ENCODE measurements around the gene PFDN1.

The PFDN1 gene

GRCh38 chr5:140321796-140322195 is 18.9 kb upstream of the PFDN1 start:
- Histone ChIP-seq H3K79me2 (ENCODE audit: control insufficient read depth, insufficient read depth, low read length) (no peaks in the 10 kb centered on the region), H3K4ac (ENCODE audit: low read depth, low read length) (no peak overlapping the region), H2BK15ac (replicated peaks; ENCODE audit: low read depth) (no peak overlapping the region), H2BK120ac (ENCODE audit: low read depth, low read length) (no peak overlapping the region), H2BK5ac (ENCODE audit: low read length) (no peak overlapping the region), H3K27me3 (ENCODE audit: insufficient read depth, low read length, poor library complexity) (no peaks in the 10 kb centered on the region), H3K4me3 (ENCODE audit: low read length) (no peak overlapping the region), H3K27ac (ENCODE audit: low read depth, low read length) (no peak overlapping the region), H3K4me2 (ENCODE audit: low read length) (no peak overlapping the region), H3K9ac (ENCODE audit: low read length) (no peak overlapping the region), H3K36me3 (ENCODE audit: control insufficient read depth, insufficient read depth, low read length) (no peaks in the 10 kb centered on the region), H3K18ac (ENCODE audit: low read length) (no peak overlapping the region), H3K79me1 (ENCODE audit: low read length) (no peaks in the 10 kb centered on the region), H3K23ac (ENCODE audit: low read length) (no peak overlapping the region), H4K5ac (ENCODE audit: low read length) (no peak overlapping the region), H4K8ac (ENCODE audit: low read depth, low read length) (no peak overlapping the region), H2AK5ac (ENCODE audit: low read length) (peak overlapping the region; percentile 18), H3K56ac (ENCODE audit: low read length) (no peak overlapping the region), H3K4me1 (ENCODE audit: control insufficient read depth, low read depth, low read length) (peaks cover 12% of the 10 kb centered on the region)
- WGBS (ENCODE audit: extremely low coverage, insufficient coverage, low lambda C conversion rate) = no CpG with 5 or more reads among the region's 2 CpGs
- DNase-seq = no peak

- H4K5ac ChIP-seq (ENCODE audit: low read length) = no peak overlapping the region
- H4K8ac ChIP-seq (ENCODE audit: low read depth, low read length) = no peak overlapping the region
- H3K4ac ChIP-seq (ENCODE audit: low read depth, low read length) = no peak overlapping the region
- H3K23ac ChIP-seq (ENCODE audit: low read length) = no peak overlapping the region
- H3K27me3 ChIP-seq (ENCODE audit: insufficient read depth, low read length, poor library complexity) = no peaks in the 10 kb centered on the region
- no peaks in the 10 kb centered on the region for H3K79me1 ChIP-seq (ENCODE audit: low read length)
- no peak overlapping the region for H2BK120ac ChIP-seq (ENCODE audit: low read depth, low read length)
- no peak overlapping the region for H3K4me3 ChIP-seq (ENCODE audit: low read length)
- H2BK15ac ChIP-seq (replicated peaks; ENCODE audit: low read depth) = no peak overlapping the region
- H3K4me1 ChIP-seq (ENCODE audit: control insufficient read depth, low read depth, low read length) = peaks cover 12% of the 10 kb centered on the region
- H2AK5ac ChIP-seq (ENCODE audit: low read length) = no peak overlapping the region
- no peaks in the 10 kb centered on the region for H3K36me3 ChIP-seq (ENCODE audit: control insufficient read depth, insufficient read depth, low read length)
- H3K79me2 ChIP-seq (ENCODE audit: control insufficient read depth, insufficient read depth, low read length) = no peaks in the 10 kb centered on the region
- no CpG with 5 or more reads among the region's 1 CpG for WGBS (ENCODE audit: extremely low coverage, insufficient coverage, low lambda C conversion rate)
- H2BK5ac ChIP-seq (ENCODE audit: low read length) = no peak overlapping the region
- H3K4me2 ChIP-seq (ENCODE audit: low read length) = no peak overlapping the region
- DNase-seq = no peak
- no peak overlapping the region for H3K18ac ChIP-seq (ENCODE audit: low read length)
- H3K27ac ChIP-seq (ENCODE audit: low read depth, low read length) = no peak overlapping the region
- H3K56ac ChIP-seq (ENCODE audit: low read length) = no peak overlapping the region
- H3K9ac ChIP-seq (ENCODE audit: low read length) = no peak overlapping the region
Observed at GRCh38 chr5:140319833-140320232, 16.9 kb upstream of the PFDN1 start.

- H3K4me1 ChIP-seq (ENCODE audit: control insufficient read depth, low read depth, low read length) = peaks cover 10% of the 10 kb centered on the region
- no peak overlapping the region for H3K4ac ChIP-seq (ENCODE audit: low read depth, low read length)
- no peak overlapping the region for H3K23ac ChIP-seq (ENCODE audit: low read length)
- no peak for DNase-seq
- H3K36me3 ChIP-seq (ENCODE audit: control insufficient read depth, insufficient read depth, low read length) = no peaks in the 10 kb centered on the region
- no peaks in the 10 kb centered on the region for H3K79me1 ChIP-seq (ENCODE audit: low read length)
- no peak overlapping the region for H2BK120ac ChIP-seq (ENCODE audit: low read depth, low read length)
- no peak overlapping the region for H3K4me3 ChIP-seq (ENCODE audit: low read length)
- no peak overlapping the region for H2BK15ac ChIP-seq (replicated peaks; ENCODE audit: low read depth)
- no peak overlapping the region for H3K9ac ChIP-seq (ENCODE audit: low read length)
- no peak overlapping the region for H3K18ac ChIP-seq (ENCODE audit: low read length)
- H4K8ac ChIP-seq (ENCODE audit: low read depth, low read length) = no peak overlapping the region
- no peak overlapping the region for H3K4me2 ChIP-seq (ENCODE audit: low read length)
- H3K79me2 ChIP-seq (ENCODE audit: control insufficient read depth, insufficient read depth, low read length) = no peaks in the 10 kb centered on the region
- no peak overlapping the region for H2AK5ac ChIP-seq (ENCODE audit: low read length)
- H2BK5ac ChIP-seq (ENCODE audit: low read length) = no peak overlapping the region
- no peak overlapping the region for H4K5ac ChIP-seq (ENCODE audit: low read length)
- no peaks in the 10 kb centered on the region for H3K27me3 ChIP-seq (ENCODE audit: insufficient read depth, low read length, poor library complexity)
- H3K27ac ChIP-seq (ENCODE audit: low read depth, low read length) = no peak overlapping the region
- H3K56ac ChIP-seq (ENCODE audit: low read length) = peak overlapping the region; percentile 15
- no CpG with 5 or more reads among the region's 4 CpGs for WGBS (ENCODE audit: extremely low coverage, insufficient coverage, low lambda C conversion rate)
Observed at GRCh38 chr5:140318792-140319191, 15.9 kb upstream of the PFDN1 start.

- peaks cover 2% of the 10 kb centered on the region for H3K4me1 ChIP-seq (ENCODE audit: control insufficient read depth, low read depth, low read length)
- no peak overlapping the region for H3K9ac ChIP-seq (ENCODE audit: low read length)
- H3K18ac ChIP-seq (ENCODE audit: low read length) = no peak overlapping the region
- no peaks in the 10 kb centered on the region for H3K27me3 ChIP-seq (ENCODE audit: insufficient read depth, low read length, poor library complexity)
- H2AK5ac ChIP-seq (ENCODE audit: low read length) = no peak overlapping the region
- H2BK120ac ChIP-seq (ENCODE audit: low read depth, low read length) = no peak overlapping the region
- no CpG with 5 or more reads among the region's 5 CpGs for WGBS (ENCODE audit: extremely low coverage, insufficient coverage, low lambda C conversion rate)
- no peak overlapping the region for H3K56ac ChIP-seq (ENCODE audit: low read length)
- no peaks in the 10 kb centered on the region for H3K79me1 ChIP-seq (ENCODE audit: low read length)
- no peak overlapping the region for H3K4ac ChIP-seq (ENCODE audit: low read depth, low read length)
- H2BK15ac ChIP-seq (replicated peaks; ENCODE audit: low read depth) = no peak overlapping the region
- H4K8ac ChIP-seq (ENCODE audit: low read depth, low read length) = no peak overlapping the region
- no peak overlapping the region for H3K4me3 ChIP-seq (ENCODE audit: low read length)
- no peak overlapping the region for H3K23ac ChIP-seq (ENCODE audit: low read length)
- H2BK5ac ChIP-seq (ENCODE audit: low read length) = no peak overlapping the region
- no peak for DNase-seq
- no peak overlapping the region for H3K4me2 ChIP-seq (ENCODE audit: low read length)
- no peaks in the 10 kb centered on the region for H3K79me2 ChIP-seq (ENCODE audit: control insufficient read depth, insufficient read depth, low read length)
- no peaks in the 10 kb centered on the region for H3K36me3 ChIP-seq (ENCODE audit: control insufficient read depth, insufficient read depth, low read length)
- H3K27ac ChIP-seq (ENCODE audit: low read depth, low read length) = no peak overlapping the region
- H4K5ac ChIP-seq (ENCODE audit: low read length) = no peak overlapping the region
Observed at GRCh38 chr5:140317859-140318258, 15.0 kb upstream of the PFDN1 start.

- Histone ChIP-seq H3K4me3 (ENCODE audit: low read length) (no peak overlapping the region), H3K23ac (ENCODE audit: low read length) (no peak overlapping the region), H3K27ac (ENCODE audit: low read depth, low read length) (no peak overlapping the region), H4K5ac (ENCODE audit: low read length) (no peak overlapping the region), H3K27me3 (ENCODE audit: insufficient read depth, low read length, poor library complexity) (no peaks in the 10 kb centered on the region), H2BK120ac (ENCODE audit: low read depth, low read length) (no peak overlapping the region), H2BK15ac (replicated peaks; ENCODE audit: low read depth) (no peak overlapping the region), H3K4me1 (ENCODE audit: control insufficient read depth, low read depth, low read length) (peaks cover 1% of the 10 kb centered on the region), H3K4me2 (ENCODE audit: low read length) (no peak overlapping the region), H3K18ac (ENCODE audit: low read length) (no peak overlapping the region), H3K56ac (ENCODE audit: low read length) (no peak overlapping the region), H3K9ac (ENCODE audit: low read length) (no peak overlapping the region), H2BK5ac (ENCODE audit: low read length) (no peak overlapping the region), H2AK5ac (ENCODE audit: low read length) (no peak overlapping the region), H3K36me3 (ENCODE audit: control insufficient read depth, insufficient read depth, low read length) (no peaks in the 10 kb centered on the region), H3K4ac (ENCODE audit: low read depth, low read length) (peak overlapping the region; percentile 27), H3K79me1 (ENCODE audit: low read length) (no peaks in the 10 kb centered on the region), H3K79me2 (ENCODE audit: control insufficient read depth, insufficient read depth, low read length) (no peaks in the 10 kb centered on the region), H4K8ac (ENCODE audit: low read depth, low read length) (no peak overlapping the region)
- no CpG with 5 or more reads among the region's 7 CpGs for WGBS (ENCODE audit: extremely low coverage, insufficient coverage, low lambda C conversion rate)
- DNase-seq = no peak
Observed at GRCh38 chr5:140312791-140313189, 9.9 kb upstream of the PFDN1 start.

- Histone ChIP-seq H3K79me2 (ENCODE audit: control insufficient read depth, insufficient read depth, low read length) (no peaks in the 10 kb centered on the region), H2AK5ac (ENCODE audit: low read length) (no peak overlapping the region), H2BK15ac (replicated peaks; ENCODE audit: low read depth) (no peak overlapping the region), H3K56ac (ENCODE audit: low read length) (no peak overlapping the region), H3K4me3 (ENCODE audit: low read length) (no peak overlapping the region), H3K4me2 (ENCODE audit: low read length) (no peak overlapping the region), H4K5ac (ENCODE audit: low read length) (no peak overlapping the region), H3K4me1 (ENCODE audit: control insufficient read depth, low read depth, low read length) (peaks cover 1% of the 10 kb centered on the region), H3K4ac (ENCODE audit: low read depth, low read length) (no peak overlapping the region), H3K27me3 (ENCODE audit: insufficient read depth, low read length, poor library complexity) (no peaks in the 10 kb centered on the region), H3K18ac (ENCODE audit: low read length) (no peak overlapping the region), H3K27ac (ENCODE audit: low read depth, low read length) (no peak overlapping the region), H2BK120ac (ENCODE audit: low read depth, low read length) (no peak overlapping the region), H4K8ac (ENCODE audit: low read depth, low read length) (no peak overlapping the region), H3K79me1 (ENCODE audit: low read length) (no peaks in the 10 kb centered on the region), H3K23ac (ENCODE audit: low read length) (no peak overlapping the region), H3K9ac (ENCODE audit: low read length) (no peak overlapping the region), H3K36me3 (ENCODE audit: control insufficient read depth, insufficient read depth, low read length) (no peaks in the 10 kb centered on the region), H2BK5ac (ENCODE audit: low read length) (no peak overlapping the region)
- DNase-seq = peak; percentile 82
- no CpG with 5 or more reads among the region's 4 CpGs for WGBS (ENCODE audit: extremely low coverage, insufficient coverage, low lambda C conversion rate)
Observed at GRCh38 chr5:140312067-140312790, 9.3 kb upstream of the PFDN1 start.

Data from mesendoderm (in vitro differentiated cells).